ENCODE data around the gene EPN1.

GRCh38 chr19:55667511-55667910 lies 7.5 kb upstream of the EPN1 start:
- TF ChIP-seq CTCF (IDR thresholded peaks at IDR 0.05; ENCODE audit: low read depth, low read length, missing input control) (no peak), EGR1 (IDR thresholded peaks at IDR 0.05; ENCODE audit: low read depth in 2 of 2) (no peak), YY1 (IDR thresholded peaks at IDR 0.05) (no peak), REST (IDR thresholded peaks at IDR 0.05) (no peak), NR2F2 (IDR thresholded peaks at IDR 0.05) (no peak), RAD21 (IDR thresholded peaks at IDR 0.05) (no peak), TAF1 (conservative IDR thresholded peaks at IDR 0.05) (no peak), JUND (IDR thresholded peaks at IDR 0.05) (no peak), RXRA (IDR thresholded peaks at IDR 0.05) (no peak), ATF3 (IDR thresholded peaks at IDR 0.05) (no peak), FOXA1 (IDR thresholded peaks at IDR 0.05) (no peak), MAX (IDR thresholded peaks at IDR 0.05) (no peak)

Data from liver (tissue), 3 donors.